Stimulated activated CD4-positive, alpha-beta T cell treated with anti-CD3 and anti-CD28 coated beads, Interleukin-2, amount 100 ng/mL, for 4 hours (primary cell): ENCODE measurements around the gene NGEF.
"Not testable (repeated sequence)": the region's sequence is repeated elsewhere in the genome, so short reads cannot be mapped to it uniquely, and the experiment has no call there.

Source experiments
- DNase-seq: peaks from one replicate; pipeline ENCODE4 v3.0.0-alpha.2; 2020; ENCODE audit warnings: low read depth

NGEF gene

GRCh38 chr2:233021771-233022170 is 8.7 kb upstream of the NGEF start:
- DNase-seq, result no peak

GRCh38 chr2:233020454-233020853 is 7.4 kb upstream of the NGEF start:
- DNase-seq, result no peak

- DNase-seq, result not testable (repeated sequence)
Observed at GRCh38 chr2:233019610-233020009, 6.6 kb upstream of the NGEF start.

GRCh38 chr2:233017947-233018346 is 4.9 kb upstream of the NGEF start:
- no peak for DNase-seq

- no peak for DNase-seq
Observed at GRCh38 chr2:233015019-233015645, 2.1 kb upstream of the NGEF start.

GRCh38 chr2:233013650-233014049 is 594 bp upstream of the NGEF start:
- DNase-seq, result no peak

GRCh38 chr2:233012301-233012971 is 620 bp downstream of the NGEF start:
- DNase-seq, result no peak

- DNase-seq, result no peak
Observed at GRCh38 chr2:233011702-233012131, 1.3 kb downstream of the NGEF start.

GRCh38 chr2:233011268-233011650 is 1.8 kb downstream of the NGEF start:
- no peak for DNase-seq

- DNase-seq, result no peak
Observed at GRCh38 chr2:233010569-233011267, 2.3 kb downstream of the NGEF start.

GRCh38 chr2:233009661-233010060 is 3.4 kb downstream of the NGEF start:
- no peak for DNase-seq

GRCh38 chr2:233007739-233008138 is 5.3 kb downstream of the NGEF start:
- DNase-seq, result no peak

GRCh38 chr2:233007270-233007669 is 5.8 kb downstream of the NGEF start:
- DNase-seq, result no peak

- DNase-seq, result no peak
Observed at GRCh38 chr2:233006648-233007047, 6.4 kb downstream of the NGEF start.

GRCh38 chr2:233005096-233005495 is 8.0 kb downstream of the NGEF start:
- no peak for DNase-seq

- DNase-seq, result no peak
Observed at GRCh38 chr2:233003658-233004555, 9.1 kb downstream of the NGEF start.

- DNase-seq, result no peak
Observed at GRCh38 chr2:233002829-233003657, 10.0 kb downstream of the NGEF start.

- DNase-seq, result no peak
Observed at GRCh38 chr2:233000886-233001750, 11.9 kb downstream of the NGEF start.

- no peak for DNase-seq
Observed at GRCh38 chr2:232999354-232999753, 13.7 kb downstream of the NGEF start.

GRCh38 chr2:232998666-232998985 is 14.4 kb downstream of the NGEF start:
- no peak for DNase-seq
